Measurements from ENCODE around the gene AGPAT2. TPM values are rescaled to one million over a fixed set of nuclear protein-coding genes. Genes with fewer than 3 reads are reported as not detected.

AGPAT2 gene
- total RNA-seq, 1 donor from 2014 or later: 32.8 TPM

Small RNA genes lying within 50 kb of the gene (microRNA-seq; reads per million reads assigned to microRNA genes)
- gene MIR126: 14,101 reads per million, percentile 96 among the genes with 10 or more reads in this experiment

Other genes starting within 250 kb of the AGPAT2 start
- 22.1 to 24.6 TPM (median 23.3 TPM) in 3 replicates for gene INPP5E, start 247.6 kb downstream of the AGPAT2 start, total RNA-seq
- gene SEC16A, start 204.4 kb downstream of the AGPAT2 start, total RNA-seq: 89.9 to 92.2 TPM (median 90.2 TPM) in 3 replicates
- 104 to 107 TPM (median 104 TPM) in 3 replicates for gene NOTCH1, start 141.4 kb downstream of the AGPAT2 start, total RNA-seq
- gene EGFL7, start 24.5 kb downstream of the AGPAT2 start, total RNA-seq: 35.6 to 39.3 TPM (median 38.2 TPM) in 3 replicates
- gene DIPK1B, start 25.1 kb upstream of the AGPAT2 start, total RNA-seq: 56.2 to 60.5 TPM (median 58.1 TPM) in 3 replicates
- gene LCN10, start 55.5 kb upstream of the AGPAT2 start, total RNA-seq: 0.20 to 0.51 TPM (median 0.29 TPM) in 3 replicates
- not detected in 3 replicates for gene LCN6, start 61.1 kb upstream of the AGPAT2 start, total RNA-seq
- gene LCN8, start 70.8 kb upstream of the AGPAT2 start, total RNA-seq: not detected in 3 replicates
- 1.3 to 3.5 TPM (median 1.9 TPM) in 3 replicates for gene LCN15, start 77.1 kb upstream of the AGPAT2 start, total RNA-seq
- 70.4 to 72.4 TPM (median 71.7 TPM) in 3 replicates for gene TMEM141, start 103.9 kb upstream of the AGPAT2 start, total RNA-seq
- gene CCDC183, start 108.9 kb upstream of the AGPAT2 start, total RNA-seq: 25.1 to 29.1 TPM (median 26.5 TPM) in 3 replicates
- 120 to 124 TPM (median 122 TPM) in 3 replicates for gene RABL6, start 120.5 kb upstream of the AGPAT2 start, total RNA-seq
- 3.1 to 3.8 TPM (median 3.6 TPM) in 3 replicates for gene AJM1, start 155.0 kb upstream of the AGPAT2 start, total RNA-seq
- 159 to 168 TPM (median 168 TPM) in 3 replicates for gene PHPT1, start 162.0 kb upstream of the AGPAT2 start, total RNA-seq
- gene MAMDC4, start 164.9 kb upstream of the AGPAT2 start, total RNA-seq: 20.1 to 22.6 TPM (median 20.3 TPM) in 3 replicates
- 275 to 294 TPM (median 275 TPM) in 3 replicates for gene EDF1, start 178.9 kb upstream of the AGPAT2 start, total RNA-seq
- 16.0 to 18.1 TPM (median 17.4 TPM) in 3 replicates for gene TRAF2, start 199.1 kb upstream of the AGPAT2 start, total RNA-seq